ENCODE data around the gene STT3B.

STT3B gene

GRCh38 chr3:31652296-31652695, 119.6 kb downstream of the STT3B start:
- DNase-seq (ENCODE audit: low spot score), result no peak

- no peak for DNase-seq (ENCODE audit: low spot score)
These were observed 120.7 kb downstream of the STT3B start for GRCh38 chr3:31653464-31653863.

- no peak for DNase-seq (ENCODE audit: low spot score)
These were observed 122.3 kb downstream of the STT3B start for GRCh38 chr3:31654998-31655397.

GRCh38 chr3:31659246-31659645, 126.5 kb downstream of the STT3B start:
- no peak for DNase-seq (ENCODE audit: low spot score)

GRCh38 chr3:31661286-31661685, 128.6 kb downstream of the STT3B start:
- DNase-seq (ENCODE audit: low spot score), result no peak

- no peak for DNase-seq (ENCODE audit: low spot score)
These were observed 129.4 kb downstream of the STT3B start for GRCh38 chr3:31661993-31662670.

- no peak for DNase-seq (ENCODE audit: low spot score)
These were observed 131.3 kb downstream of the STT3B start for GRCh38 chr3:31664031-31664430.

- DNase-seq (ENCODE audit: low spot score), result no peak
These were observed 134.9 kb downstream of the STT3B start for GRCh38 chr3:31667582-31667981.

- no peak for DNase-seq (ENCODE audit: low spot score)
These were observed 135.5 kb downstream of the STT3B start for GRCh38 chr3:31668242-31668641.

- no peak for DNase-seq (ENCODE audit: low spot score)
These were observed 137.4 kb downstream of the STT3B start for GRCh38 chr3:31670136-31670535.

- no peak for DNase-seq (ENCODE audit: low spot score)
These were observed 138.0 kb downstream of the STT3B start for GRCh38 chr3:31670722-31671121.

GRCh38 chr3:31671451-31671850, 138.7 kb downstream of the STT3B start:
- no peak for DNase-seq (ENCODE audit: low spot score)

- no peak for DNase-seq (ENCODE audit: low spot score)
These were observed 139.3 kb downstream of the STT3B start for GRCh38 chr3:31671976-31672375.

- no peak for DNase-seq (ENCODE audit: low spot score)
These were observed 141.2 kb downstream of the STT3B start for GRCh38 chr3:31673950-31674349.

GRCh38 chr3:31676556-31676955, 143.8 kb downstream of the STT3B start:
- no peak for DNase-seq (ENCODE audit: low spot score)

- no peak for DNase-seq (ENCODE audit: low spot score)
These were observed 147.5 kb downstream of the STT3B start for GRCh38 chr3:31680072-31680870.
